Measurements from ENCODE around the gene HOXB4. TPM values are rescaled to one million over a fixed set of nuclear protein-coding genes. Genes with fewer than 3 reads are reported as not detected.
A peak's percentile ranks its signal among the peaks of the same experiment; 100 is the strongest.

Gene HOXB4
- total RNA-seq, 1 donor from 2014 or later = 0.25 TPM

DNA sequence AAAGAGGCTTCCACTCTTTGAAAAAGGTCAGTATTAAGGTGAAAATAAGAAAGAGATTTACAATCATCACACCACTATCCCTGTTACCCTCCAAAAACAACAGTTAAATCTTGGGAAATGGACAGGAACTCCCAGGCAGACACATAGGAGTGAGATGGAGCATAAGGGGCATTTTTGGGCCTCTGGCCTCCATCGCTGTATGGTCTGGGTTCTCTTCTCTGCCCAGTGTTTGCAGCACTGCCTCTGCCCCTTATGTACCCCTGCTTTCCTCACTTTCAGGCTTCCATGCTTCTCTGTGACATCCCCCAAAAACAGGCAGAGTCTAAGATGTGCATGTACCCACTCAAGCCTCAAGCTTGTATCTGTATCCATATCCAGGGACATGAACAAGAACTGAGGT is 32.6 kb downstream of the HOXB4 start:
- peak overlapping the region; percentile 74 for H3K4me3 ChIP-seq
- peaks cover 100% of the 10 kb centered on the region for H3K27me3 ChIP-seq (ENCODE audit: low read depth)
- H3K36me3 ChIP-seq = no peaks in the 10 kb centered on the region
- peaks cover 46% of the 10 kb centered on the region for H3K4me1 ChIP-seq
- intact Hi-C loops (cut with micrococcal nuclease) = no loop called here
- DNase-seq = no peak
- H3K27ac ChIP-seq (replicated peaks) = peak overlapping the region; percentile 90
- no peaks in the 10 kb centered on the region for H3K9me3 ChIP-seq (replicated peaks)
- no peak for TF ChIP-seq CTCF (IDR thresholded peaks at IDR 0.05; ENCODE audit: borderline replicate concordance)

DNA sequence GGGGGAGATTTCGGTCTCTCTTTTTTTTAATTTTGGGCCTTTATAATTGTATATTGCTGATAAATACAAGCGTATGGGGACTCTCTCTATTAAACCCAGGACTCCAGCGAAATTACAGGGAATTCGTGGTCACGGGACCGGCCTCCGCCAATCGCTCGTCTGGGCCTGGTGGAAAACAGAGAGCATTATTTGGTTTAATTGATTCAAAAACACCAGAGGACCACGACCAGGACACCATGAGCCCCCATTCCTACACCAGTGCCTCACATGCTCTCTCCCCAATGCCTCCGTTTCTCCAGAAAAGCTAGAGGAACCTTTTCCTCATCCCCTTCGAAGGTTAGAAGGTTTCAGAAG is 33.2 kb downstream of the HOXB4 start, which contains the start of gene HOXB2:
TSS of gene HOXB2 (minus strand) at position 88 of the 354 bp plus-strand sequence. CDS start 198 bp downstream, outside the sequence.
- peak; percentile 45 for DNase-seq
- H3K4me3 ChIP-seq = peak within 1 kb of the TSS; percentile 74
- no peak for TF ChIP-seq CTCF (IDR thresholded peaks at IDR 0.05; ENCODE audit: borderline replicate concordance)
- H3K36me3 ChIP-seq = no peaks in the 10 kb centered on the region
- H3K4me1 ChIP-seq = peaks cover 46% of the 10 kb centered on the region
- intact Hi-C loops (cut with micrococcal nuclease) = no loop called here
- H3K27me3 ChIP-seq (ENCODE audit: low read depth) = peaks cover 100% of the 10 kb centered on the region
- H3K27ac ChIP-seq (replicated peaks) = peak within 1 kb of the TSS; percentile 90
- H3K9me3 ChIP-seq (replicated peaks) = no peaks in the 10 kb centered on the region

DNA sequence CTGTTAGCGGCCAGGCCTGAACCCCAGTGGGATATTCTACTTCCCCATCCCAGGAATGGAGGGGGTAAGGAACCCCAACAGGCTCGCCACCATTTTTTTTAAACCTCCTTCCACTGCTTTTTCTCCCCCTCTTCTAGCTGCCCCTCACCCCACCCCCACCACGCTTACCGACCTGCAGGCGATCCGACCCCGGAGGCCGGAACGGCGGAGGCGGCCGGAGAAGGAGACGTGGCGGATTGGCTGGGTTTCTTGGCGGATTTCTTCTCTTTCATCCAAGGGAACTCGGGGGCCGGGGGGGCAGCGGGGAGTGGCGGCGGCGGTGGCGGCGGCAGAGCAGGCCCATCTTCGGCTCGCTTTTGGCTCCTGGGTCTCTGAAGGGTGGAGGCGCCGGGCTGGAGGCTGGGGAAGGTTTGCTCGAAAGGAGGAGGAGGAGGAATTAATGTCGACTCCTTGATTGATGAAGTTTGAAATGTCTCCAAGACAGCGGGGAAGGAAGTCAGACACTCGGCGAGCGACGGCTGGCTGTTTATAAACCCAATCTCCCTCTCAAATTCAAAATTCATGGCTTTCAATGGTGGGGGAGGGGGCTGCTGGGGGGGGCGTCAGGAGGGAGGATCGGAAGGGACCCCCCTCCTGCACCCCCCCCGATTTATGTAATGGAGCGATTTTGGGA is 33.7 kb downstream of the HOXB4 start:
- TF ChIP-seq CTCF (IDR thresholded peaks at IDR 0.05; ENCODE audit: borderline replicate concordance) = no peak
- no peaks in the 10 kb centered on the region for H3K36me3 ChIP-seq
- intact Hi-C loops (cut with micrococcal nuclease) = no loop called here
- peaks cover 46% of the 10 kb centered on the region for H3K4me1 ChIP-seq
- H3K27me3 ChIP-seq (ENCODE audit: low read depth) = peaks cover 100% of the 10 kb centered on the region
- peak overlapping the region; percentile 90 for H3K27ac ChIP-seq (replicated peaks)
- no peaks in the 10 kb centered on the region for H3K9me3 ChIP-seq (replicated peaks)
- peak overlapping the region; percentile 74 for H3K4me3 ChIP-seq
- DNase-seq = peak; percentile 85

- Histone ChIP-seq H3K9me3 (replicated peaks) (no peaks in the 10 kb centered on the region), H3K36me3 (no peaks in the 10 kb centered on the region), H3K27me3 (ENCODE audit: low read depth) (peaks cover 100% of the 10 kb centered on the region), H3K4me1 (peaks cover 46% of the 10 kb centered on the region), H3K4me3 (peak overlapping the region; percentile 74), H3K27ac (replicated peaks) (peak overlapping the region; percentile 90)
- TF ChIP-seq CTCF (IDR thresholded peaks at IDR 0.05; ENCODE audit: borderline replicate concordance) = no peak
- DNase-seq = peak; percentile 44
- intact Hi-C loops (cut with micrococcal nuclease) = no loop called here
Measured at GRCh38 chr17:48543854-48544348, 34.2 kb downstream of the HOXB4 start.

DNA sequence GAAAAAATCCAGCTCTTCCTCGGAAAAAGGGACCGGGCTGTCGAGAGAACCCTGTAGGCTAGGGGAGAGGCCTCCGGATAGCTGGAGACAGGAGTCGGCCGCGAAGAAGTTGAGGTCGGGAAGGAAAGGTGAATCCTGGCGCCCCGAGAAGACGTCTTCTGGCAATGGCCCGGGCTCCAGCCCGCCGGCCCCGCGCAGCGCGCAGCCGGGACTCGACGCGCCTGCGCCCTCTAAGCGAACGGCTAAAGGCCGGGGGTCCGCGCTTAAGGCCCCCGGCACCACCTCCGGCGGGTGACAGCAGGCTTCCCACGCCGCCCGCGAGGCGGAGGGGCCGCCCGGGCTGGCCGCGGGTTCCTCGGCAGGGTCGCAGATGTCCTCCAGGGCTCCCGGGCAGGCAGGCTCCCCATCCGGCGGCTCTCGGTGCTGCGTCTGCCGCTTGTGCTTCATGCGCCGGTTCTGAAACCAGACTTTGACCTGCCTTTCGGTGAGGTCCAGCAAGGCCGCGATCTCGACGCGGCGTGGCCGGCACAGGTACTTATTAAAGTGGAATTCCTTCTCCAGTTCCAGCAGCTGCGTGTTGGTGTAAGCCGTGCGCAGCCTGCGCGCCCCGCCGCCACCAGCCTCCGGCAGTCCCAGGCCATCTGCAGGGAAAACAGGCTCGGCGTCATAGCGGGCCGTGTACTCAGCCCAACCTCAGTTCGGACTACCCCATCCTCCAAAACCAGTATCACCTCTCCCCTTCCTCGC is 34.9 kb downstream of the HOXB4 start:
- H3K4me1 ChIP-seq = peaks cover 46% of the 10 kb centered on the region
- H3K36me3 ChIP-seq = no peaks in the 10 kb centered on the region
- peak; percentile 38 for TF ChIP-seq CTCF (IDR thresholded peaks at IDR 0.05; ENCODE audit: borderline replicate concordance)
- peaks cover 100% of the 10 kb centered on the region for H3K27me3 ChIP-seq (ENCODE audit: low read depth)
- peak overlapping the region; percentile 90 for H3K27ac ChIP-seq (replicated peaks)
- no peaks in the 10 kb centered on the region for H3K9me3 ChIP-seq (replicated peaks)
- DNase-seq = peak; percentile 47
- intact Hi-C loops (cut with micrococcal nuclease) = no loop called here
- H3K4me3 ChIP-seq = peak overlapping the region; percentile 74
